ENCODE measurements around the gene XRCC3.

DNA sequence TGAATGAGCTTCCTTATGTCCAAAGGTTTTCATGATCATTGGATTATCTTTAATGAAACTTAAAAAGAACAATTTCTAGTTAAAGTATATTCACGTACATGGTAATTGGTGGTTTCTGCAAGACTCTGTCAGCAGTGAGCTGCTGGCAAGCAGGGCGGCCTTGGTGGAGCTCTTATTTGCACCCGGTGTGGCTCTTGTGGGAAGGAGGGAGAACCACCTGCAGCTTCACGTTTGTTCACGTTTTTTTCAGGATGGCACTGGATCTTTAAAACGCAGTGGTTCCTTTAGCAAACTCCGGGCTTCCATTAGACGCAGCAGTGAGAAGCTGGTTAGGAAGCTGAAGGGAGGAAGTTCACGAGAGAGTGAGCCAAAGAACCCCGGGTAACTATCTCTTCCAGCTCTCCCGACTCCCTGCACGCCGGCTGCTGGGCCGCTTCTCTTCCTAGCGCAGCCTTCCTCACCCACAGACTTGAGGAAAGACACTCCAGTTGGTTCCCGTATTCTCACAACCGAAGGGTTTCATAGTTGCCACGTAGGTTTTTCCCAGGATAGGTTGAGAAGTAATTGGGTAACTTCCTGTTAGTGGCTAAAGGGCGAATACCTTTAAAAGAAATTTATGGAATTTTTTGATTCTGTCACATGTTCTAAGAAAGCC, 28.3 kb downstream of the XRCC3 start:
- TF ChIP-seq, protein P1, sequence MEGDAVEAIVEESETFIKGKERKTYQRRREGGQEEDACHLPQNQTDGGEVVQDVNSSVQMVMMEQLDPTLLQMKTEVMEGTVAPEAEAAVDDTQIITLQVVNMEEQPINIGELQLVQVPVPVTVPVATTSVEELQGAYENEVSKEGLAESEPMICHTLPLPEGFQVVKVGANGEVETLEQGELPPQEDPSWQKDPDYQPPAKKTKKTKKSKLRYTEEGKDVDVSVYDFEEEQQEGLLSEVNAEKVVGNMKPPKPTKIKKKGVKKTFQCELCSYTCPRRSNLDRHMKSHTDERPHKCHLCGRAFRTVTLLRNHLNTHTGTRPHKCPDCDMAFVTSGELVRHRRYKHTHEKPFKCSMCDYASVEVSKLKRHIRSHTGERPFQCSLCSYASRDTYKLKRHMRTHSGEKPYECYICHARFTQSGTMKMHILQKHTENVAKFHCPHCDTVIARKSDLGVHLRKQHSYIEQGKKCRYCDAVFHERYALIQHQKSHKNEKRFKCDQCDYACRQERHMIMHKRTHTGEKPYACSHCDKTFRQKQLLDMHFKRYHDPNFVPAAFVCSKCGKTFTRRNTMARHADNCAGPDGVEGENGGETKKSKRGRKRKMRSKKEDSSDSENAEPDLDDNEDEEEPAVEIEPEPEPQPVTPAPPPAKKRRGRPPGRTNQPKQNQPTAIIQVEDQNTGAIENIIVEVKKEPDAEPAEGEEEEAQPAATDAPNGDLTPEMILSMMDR (IDR thresholded peaks at IDR 0.05): no peak
- TF ChIP-seq POLR2A (IDR thresholded peaks at IDR 0.05): no peak
- no peak for TF ChIP-seq POLR2AphosphoS5 (IDR thresholded peaks at IDR 0.05)
- TF ChIP-seq EP300 (IDR thresholded peaks at IDR 0.05): no peak
